Adipocyte (in vitro differentiated cells): ENCODE data around the gene C9.

Experiments used
- DNase-seq: peaks from one replicate; pipeline ENCODE4 v3.0.0-alpha.2; 2015; ENCODE audit warnings: low read depth
- H3K27me3 ChIP-seq: replicated peaks from 2 replicates; pipeline ENCODE4 v1.7.0; 2013; ENCODE audit warnings: mild to moderate bottlenecking, low read length, moderate library complexity; ENCODE audit not compliant: control insufficient read depth, insufficient read depth
- H3K36me3 ChIP-seq: 2 replicates; pipeline ENCODE4 v1.7.0; 2013; ENCODE audit warnings: low read length, mild to moderate bottlenecking, moderate library complexity; ENCODE audit not compliant: control insufficient read depth, insufficient read depth, severe bottlenecking
- H3K4me1 ChIP-seq: 2 replicates; pipeline ENCODE4 v1.7.0; 2013; ENCODE audit warnings: mild to moderate bottlenecking, low read length, moderate library complexity; ENCODE audit not compliant: control insufficient read depth, insufficient read depth
- H3K4me3 ChIP-seq: 2 replicates; pipeline ENCODE4 v1.7.0; 2013; ENCODE audit warnings: mild to moderate bottlenecking, low read length, moderate library complexity
- H3K9ac ChIP-seq: 2 replicates; pipeline ENCODE4 v1.7.0; 2013; ENCODE audit warnings: mild to moderate bottlenecking, low read length, moderate library complexity
- H3K9me3 ChIP-seq: 2 replicates; pipeline ENCODE4 v1.7.0; 2013; ENCODE audit warnings: mild to moderate bottlenecking, low read length, moderate library complexity; ENCODE audit not compliant: control insufficient read depth

The C9 gene

GRCh38 chr5:39399135-39400036 lies 35.1 kb upstream of the C9 start:
- Histone ChIP-seq H3K9me3 (no peaks in the 10 kb centered on the region), H3K9ac (peak overlapping the region; percentile 86), H3K27me3 (no peaks in the 10 kb centered on the region), H3K36me3 (peaks cover 43% of the 10 kb centered on the region), H3K4me1 (peaks cover 88% of the 10 kb centered on the region), H3K4me3 (peak overlapping the region; percentile 57)
- peak; percentile 98 for DNase-seq

GRCh38 chr5:39396843-39397242 lies 32.5 kb upstream of the C9 start:
- H3K27me3 ChIP-seq, result no peaks in the 10 kb centered on the region
- H3K4me3 ChIP-seq, result no peak overlapping the region
- H3K9ac ChIP-seq, result peak overlapping the region; percentile 86
- H3K4me1 ChIP-seq, result peaks cover 88% of the 10 kb centered on the region
- peaks cover 49% of the 10 kb centered on the region for H3K36me3 ChIP-seq
- H3K9me3 ChIP-seq, result no peaks in the 10 kb centered on the region
- DNase-seq, result no peak

- Histone ChIP-seq H3K27me3 (no peaks in the 10 kb centered on the region), H3K9ac (peak overlapping the region; percentile 68), H3K9me3 (no peaks in the 10 kb centered on the region), H3K4me1 (peaks cover 76% of the 10 kb centered on the region), H3K36me3 (peaks cover 60% of the 10 kb centered on the region), H3K4me3 (peak overlapping the region; percentile 45)
- DNase-seq, result no peak
Observed at GRCh38 chr5:39395521-39395920, 31.2 kb upstream of the C9 start.

- Histone ChIP-seq H3K27me3 (no peaks in the 10 kb centered on the region), H3K4me1 (peaks cover 70% of the 10 kb centered on the region), H3K9me3 (no peaks in the 10 kb centered on the region), H3K4me3 (peak overlapping the region; percentile 45), H3K36me3 (peaks cover 66% of the 10 kb centered on the region), H3K9ac (peak overlapping the region; percentile 73)
- peak; percentile 62 for DNase-seq
Observed at GRCh38 chr5:39394946-39395345, 30.7 kb upstream of the C9 start.

GRCh38 chr5:39390945-39391344 lies 26.6 kb upstream of the C9 start:
- Histone ChIP-seq H3K4me3 (no peak overlapping the region), H3K27me3 (no peaks in the 10 kb centered on the region), H3K36me3 (peaks cover 87% of the 10 kb centered on the region), H3K9me3 (no peaks in the 10 kb centered on the region), H3K9ac (no peak overlapping the region), H3K4me1 (peaks cover 33% of the 10 kb centered on the region)
- DNase-seq, result no peak

GRCh38 chr5:39387293-39387692 lies 23.0 kb upstream of the C9 start:
- Histone ChIP-seq H3K27me3 (no peaks in the 10 kb centered on the region), H3K4me1 (no peaks in the 10 kb centered on the region), H3K9ac (no peak overlapping the region), H3K4me3 (no peak overlapping the region), H3K9me3 (no peaks in the 10 kb centered on the region), H3K36me3 (peaks cover 98% of the 10 kb centered on the region)
- DNase-seq, result no peak

- Histone ChIP-seq H3K27me3 (no peaks in the 10 kb centered on the region), H3K9ac (no peak overlapping the region), H3K4me3 (no peak overlapping the region), H3K9me3 (no peaks in the 10 kb centered on the region), H3K36me3 (peaks cover 100% of the 10 kb centered on the region), H3K4me1 (peaks cover 20% of the 10 kb centered on the region)
- DNase-seq, result no peak
Observed at GRCh38 chr5:39384271-39384670, 20.0 kb upstream of the C9 start.

GRCh38 chr5:39381376-39381775 lies 17.1 kb upstream of the C9 start:
- no peak for DNase-seq
- peaks cover 98% of the 10 kb centered on the region for H3K36me3 ChIP-seq
- H3K27me3 ChIP-seq, result no peaks in the 10 kb centered on the region

GRCh38 chr5:39379693-39380092 lies 15.4 kb upstream of the C9 start:
- H3K27me3 ChIP-seq, result no peaks in the 10 kb centered on the region
- no peaks in the 10 kb centered on the region for H3K9me3 ChIP-seq
- H3K4me1 ChIP-seq, result peaks cover 20% of the 10 kb centered on the region
- peaks cover 98% of the 10 kb centered on the region for H3K36me3 ChIP-seq
- H3K4me3 ChIP-seq, result no peak overlapping the region
- peak overlapping the region; percentile 2 for H3K9ac ChIP-seq
- no peak for DNase-seq

More at GRCh38 chr5:39381376-39381775, 17.1 kb upstream of the C9 start:
- Histone ChIP-seq H3K4me3 (no peak overlapping the region), H3K9me3 (no peaks in the 10 kb centered on the region), H3K4me1 (peaks cover 20% of the 10 kb centered on the region), H3K9ac (peak overlapping the region; percentile 4)

- no peak overlapping the region for H3K4me3 ChIP-seq
- no peak for DNase-seq
- H3K4me1 ChIP-seq, result peaks cover 20% of the 10 kb centered on the region
- peaks cover 98% of the 10 kb centered on the region for H3K36me3 ChIP-seq
- H3K27me3 ChIP-seq, result no peaks in the 10 kb centered on the region
- no peak overlapping the region for H3K9ac ChIP-seq
- H3K9me3 ChIP-seq, result no peaks in the 10 kb centered on the region
Observed at GRCh38 chr5:39377613-39378012, 13.3 kb upstream of the C9 start.

- no peak overlapping the region for H3K9ac ChIP-seq
- no peaks in the 10 kb centered on the region for H3K9me3 ChIP-seq
- H3K4me3 ChIP-seq, result no peak overlapping the region
- H3K36me3 ChIP-seq, result peaks cover 98% of the 10 kb centered on the region
- DNase-seq, result peak; percentile 74
- no peaks in the 10 kb centered on the region for H3K27me3 ChIP-seq
- peaks cover 21% of the 10 kb centered on the region for H3K4me1 ChIP-seq
Observed at GRCh38 chr5:39376293-39376714, 12.0 kb upstream of the C9 start.
